Testis (tissue), 2 donors: Measurements from ENCODE around the gene NLRP12.

Source experiments
- POLR2A ChIP-seq: fragments of 450-650 bp; IDR thresholded peaks from one replicate; pipeline ENCODE4 v1.6.1; 2017; ENCODE audit warnings: antibody characterized with exemption, mild to moderate bottlenecking, moderate library complexity
- TF ChIP-seq, protein P1 (sequence below), 3 experiments: fragments of 450-650 bp in 2 of 3; fragments of 200-600 bp in 1 of 3; sonication (generic) in 1 of 3; IDR thresholded peaks; one replicate each; pipeline ENCODE4 v1.5.1; 2016 to 2019; ENCODE audit warnings: antibody characterized with exemption in 3 of 3, mild to moderate bottlenecking in 2 of 3, moderate library complexity in 1 of 3

DNA sequence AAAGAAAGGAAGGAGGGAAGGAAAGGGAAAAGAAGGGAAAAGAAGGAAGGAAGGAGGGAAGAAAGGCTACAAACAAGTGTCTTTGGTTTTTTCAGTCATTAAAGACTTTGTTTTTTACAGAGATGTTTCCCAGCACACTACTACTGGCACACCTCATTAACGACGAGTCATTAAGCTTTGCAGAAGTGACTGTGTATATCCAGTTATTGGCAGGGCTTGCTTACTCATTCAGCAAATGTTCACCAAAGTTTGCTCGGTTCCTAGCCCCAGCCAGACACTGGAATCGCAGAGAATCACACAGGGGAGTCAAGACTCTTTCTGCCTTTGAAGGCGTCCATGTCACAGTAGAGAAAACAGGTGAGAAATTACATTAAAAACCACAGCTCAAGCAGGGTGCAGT lies 4.3 kb downstream of the NLRP12 start:
- TF ChIP-seq, protein P1, sequence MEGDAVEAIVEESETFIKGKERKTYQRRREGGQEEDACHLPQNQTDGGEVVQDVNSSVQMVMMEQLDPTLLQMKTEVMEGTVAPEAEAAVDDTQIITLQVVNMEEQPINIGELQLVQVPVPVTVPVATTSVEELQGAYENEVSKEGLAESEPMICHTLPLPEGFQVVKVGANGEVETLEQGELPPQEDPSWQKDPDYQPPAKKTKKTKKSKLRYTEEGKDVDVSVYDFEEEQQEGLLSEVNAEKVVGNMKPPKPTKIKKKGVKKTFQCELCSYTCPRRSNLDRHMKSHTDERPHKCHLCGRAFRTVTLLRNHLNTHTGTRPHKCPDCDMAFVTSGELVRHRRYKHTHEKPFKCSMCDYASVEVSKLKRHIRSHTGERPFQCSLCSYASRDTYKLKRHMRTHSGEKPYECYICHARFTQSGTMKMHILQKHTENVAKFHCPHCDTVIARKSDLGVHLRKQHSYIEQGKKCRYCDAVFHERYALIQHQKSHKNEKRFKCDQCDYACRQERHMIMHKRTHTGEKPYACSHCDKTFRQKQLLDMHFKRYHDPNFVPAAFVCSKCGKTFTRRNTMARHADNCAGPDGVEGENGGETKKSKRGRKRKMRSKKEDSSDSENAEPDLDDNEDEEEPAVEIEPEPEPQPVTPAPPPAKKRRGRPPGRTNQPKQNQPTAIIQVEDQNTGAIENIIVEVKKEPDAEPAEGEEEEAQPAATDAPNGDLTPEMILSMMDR (IDR thresholded peaks at IDR 0.05): no peak
- no peak for TF ChIP-seq POLR2A
